ENCODE data around the gene TRANK1. TPM values are rescaled to one million over a fixed set of nuclear protein-coding genes. Genes with fewer than 3 reads are reported as not detected.
A peak's percentile ranks its signal among the peaks of the same experiment; 100 is the strongest.
"Not testable (repeated sequence)": the region's sequence is repeated elsewhere in the genome, so short reads cannot be mapped to it uniquely, and the experiment has no call there.

Gene TRANK1
- total and polyA plus RNA-seq, 4 experiments from 2014 or later: 9.6 to 155 (median 97.3) TPM

DNA sequence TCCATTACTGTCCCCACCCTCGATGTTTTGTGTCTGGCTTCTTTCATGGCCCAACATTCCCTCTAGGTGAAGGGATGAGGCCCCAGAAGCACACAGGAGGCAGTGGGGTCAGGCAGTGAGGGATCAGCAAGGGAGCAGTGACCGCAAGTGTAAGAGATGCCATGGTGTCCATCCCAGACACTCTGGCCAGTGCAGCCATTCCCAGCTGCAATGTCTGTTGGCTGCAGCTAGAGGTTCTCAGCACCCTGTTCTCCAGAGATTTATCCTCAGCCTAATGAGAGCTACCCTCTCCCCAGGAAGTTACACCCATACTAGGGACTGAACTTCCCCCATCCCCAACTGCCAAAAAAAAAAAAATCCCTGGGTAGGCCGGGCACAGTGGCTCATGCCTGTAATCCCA lies 40.2 kb downstream of the TRANK1 start:
- Histone ChIP-seq H3K9me3 (ENCODE audit: control insufficient read depth in 1 of 2, low read length in 2 of 2) (no peaks in the 10 kb centered on the region), H3K4me1 (ENCODE audit: insufficient read depth, low read length) (peaks cover 87% of the 10 kb centered on the region), H3K36me3 (ENCODE audit: insufficient read depth, low read length) (peaks cover 20% of the 10 kb centered on the region), H3K27me3 (ENCODE audit: insufficient read depth, low read length) (no peaks in the 10 kb centered on the region), H3K4me3 (ENCODE audit: low read length in 2 of 2) (no peak overlapping the region), H3K27ac (ENCODE audit: low read depth, low read length) (no peak overlapping the region)
- intact Hi-C loops (cut with micrococcal nuclease): no loop called here
- POLR2A ChIA-PET (ENCODE audit: partially characterized antibody): interaction anchor here (2.3 to 6.3 kb wide), 4 partner anchors 10 to 40 kb away, joined by 8 to 59 read pairs (median 40); partner anchors contain the start of gene TRANK1
- CTCF ChIA-PET (ENCODE audit: partially characterized antibody): interaction anchor here (1.0 to 8.8 kb wide), 8 partner anchors 10 to 88 kb away, joined by 3 to 100 read pairs (median 10); partner anchors contain the start of genes EPM2AIP1 and MLH1
- H3K36me3 Mint-ChIP-seq: peaks cover 40 to 62% of the 10 kb centered on the region in 2 donors
- peaks cover 57 to 88% (median 75%) of the 10 kb centered on the region in 4 donors for H3K4me1 Mint-ChIP-seq
- H3K27me3 Mint-ChIP-seq: no peaks in the 10 kb centered on the region
- H3K4me3 Mint-ChIP-seq: peak overlapping the region; percentile 33 to 78 (median 59)
- H3K27ac Mint-ChIP-seq: peak overlapping the region in 6 of 7 donors; percentile 64 to 96 (median 76)
- DNase-seq: no peak
- no peaks in the 10 kb centered on the region for H3K9me3 Mint-ChIP-seq

DNA sequence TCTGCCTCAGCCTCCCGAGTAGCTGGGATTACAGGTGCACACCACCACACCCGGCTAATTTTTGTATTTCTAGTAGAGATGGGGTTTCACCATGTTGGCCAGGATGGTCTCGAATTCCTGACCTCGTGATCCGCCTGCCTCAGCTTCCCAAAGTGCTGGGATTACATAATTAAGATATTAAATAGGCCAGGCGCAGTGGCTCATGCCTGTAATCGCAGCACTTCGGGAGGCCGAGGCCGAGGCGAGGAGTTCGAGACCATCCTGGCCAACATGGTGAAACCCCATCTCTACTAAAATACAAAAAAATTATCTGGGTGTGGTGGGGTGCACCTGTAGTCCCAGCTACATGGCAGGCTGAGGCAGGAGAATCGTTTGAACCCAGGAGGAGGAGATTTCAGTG lies 40.8 kb downstream of the TRANK1 start:
- H3K27ac ChIP-seq (ENCODE audit: low read depth, low read length); H3K4me3 ChIP-seq (ENCODE audit: low read length in 2 of 2); intact Hi-C loops (cut with micrococcal nuclease); H3K27me3 ChIP-seq (ENCODE audit: insufficient read depth, low read length); H3K27me3 Mint-ChIP-seq; H3K4me3 Mint-ChIP-seq; DNase-seq; H3K9me3 Mint-ChIP-seq; H3K9me3 ChIP-seq (ENCODE audit: control insufficient read depth in 1 of 2, low read length in 2 of 2): not testable (repeated sequence)
- CTCF ChIA-PET (ENCODE audit: partially characterized antibody): interaction anchor here (1.3 to 8.8 kb wide), 5 partner anchors 8 to 53 kb away, joined by 3 to 100 read pairs (median 15); no protein-coding TSS in a partner anchor
- peaks cover 85% of the 10 kb centered on the region for H3K4me1 ChIP-seq (ENCODE audit: insufficient read depth, low read length)
- peak overlapping the region in 4 of 7 donors; percentile 31 to 94 (median 78) for H3K27ac Mint-ChIP-seq
- peaks cover 55 to 90% (median 76%) of the 10 kb centered on the region in 4 donors for H3K4me1 Mint-ChIP-seq
- H3K36me3 ChIP-seq (ENCODE audit: insufficient read depth, low read length): peaks cover 26% of the 10 kb centered on the region
- peaks cover 46 to 66% of the 10 kb centered on the region in 2 donors for H3K36me3 Mint-ChIP-seq
- POLR2A ChIA-PET (ENCODE audit: partially characterized antibody): interaction anchor here (0.6 to 6.0 kb wide), 4 partner anchors 12 to 41 kb away, joined by 3 to 43 read pairs (median 4); partner anchors contain the start of gene TRANK1

DNA sequence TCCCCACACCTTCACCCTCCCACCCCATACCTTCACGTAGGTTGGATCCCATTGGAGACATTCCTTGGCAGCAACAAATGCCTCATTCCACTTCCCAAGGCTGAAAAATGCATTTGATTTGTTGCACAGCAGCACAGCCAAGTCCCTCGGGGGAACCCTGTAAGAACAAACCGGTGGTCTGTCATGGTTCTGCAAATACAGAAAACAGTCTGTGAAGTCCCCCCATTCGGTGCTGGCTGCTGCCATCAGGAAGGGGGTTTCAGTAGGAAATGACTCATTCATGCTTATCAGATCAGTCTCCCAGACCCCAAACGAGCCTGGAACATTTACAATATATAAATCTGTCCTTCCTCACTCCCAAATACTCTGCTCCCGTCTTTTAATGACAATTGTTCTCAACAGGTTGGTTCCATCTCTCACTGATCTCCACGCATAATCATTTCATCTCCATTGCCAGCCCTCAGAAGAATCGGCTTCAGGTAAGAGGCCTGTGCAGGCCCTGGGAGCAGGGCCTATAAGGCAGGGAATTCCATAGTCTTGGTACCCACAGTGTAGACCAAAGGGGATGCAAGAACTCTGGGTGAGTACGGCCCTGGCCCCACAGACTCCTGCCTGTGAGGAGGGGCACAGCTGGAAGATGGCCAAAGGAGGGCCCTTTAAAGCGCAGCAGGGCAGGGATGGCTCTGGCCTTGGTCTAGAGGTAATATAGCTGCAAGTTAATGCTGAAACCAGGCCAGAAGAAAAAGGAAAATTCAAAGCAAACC lies 41.6 kb downstream of the TRANK1 start:
- Histone ChIP-seq H3K27ac (ENCODE audit: low read depth, low read length) (peak overlapping the region; percentile 35), H3K36me3 (ENCODE audit: insufficient read depth, low read length) (peaks cover 33% of the 10 kb centered on the region), H3K4me3 (ENCODE audit: low read length in 2 of 2) (no peak overlapping the region), H3K27me3 (ENCODE audit: insufficient read depth, low read length) (no peaks in the 10 kb centered on the region), H3K4me1 (ENCODE audit: insufficient read depth, low read length) (peaks cover 78% of the 10 kb centered on the region), H3K9me3 (ENCODE audit: control insufficient read depth in 1 of 2, low read length in 2 of 2) (no peaks in the 10 kb centered on the region)
- peak in 1 of 5 donors; percentile 50 for DNase-seq
- Mint-ChIP-seq H3K27ac (peak overlapping the region; percentile 48 to 94 (median 88)), H3K4me1 (peaks cover 49 to 87% (median 70%) of the 10 kb centered on the region in 4 donors), H3K36me3 (peaks cover 53 to 73% of the 10 kb centered on the region in 2 donors), H3K4me3 (peak overlapping the region in 6 of 8 donors; percentile 4 to 82 (median 46)), H3K27me3 (no peaks in the 10 kb centered on the region), H3K9me3 (no peaks in the 10 kb centered on the region)
- intact Hi-C loops (cut with micrococcal nuclease): no loop called here
- CTCF ChIA-PET (ENCODE audit: partially characterized antibody): interaction anchor here (1.3 to 8.8 kb wide), 6 partner anchors 9 to 54 kb away, joined by 3 to 100 read pairs (median 10); no protein-coding TSS in a partner anchor
- POLR2A ChIA-PET (ENCODE audit: partially characterized antibody): interaction anchor here (0.6 to 1.6 kb wide), 7 partner anchors 9 to 41 kb away, joined by 3 to 7 read pairs (median 4); partner anchors contain the start of gene TRANK1

DNA sequence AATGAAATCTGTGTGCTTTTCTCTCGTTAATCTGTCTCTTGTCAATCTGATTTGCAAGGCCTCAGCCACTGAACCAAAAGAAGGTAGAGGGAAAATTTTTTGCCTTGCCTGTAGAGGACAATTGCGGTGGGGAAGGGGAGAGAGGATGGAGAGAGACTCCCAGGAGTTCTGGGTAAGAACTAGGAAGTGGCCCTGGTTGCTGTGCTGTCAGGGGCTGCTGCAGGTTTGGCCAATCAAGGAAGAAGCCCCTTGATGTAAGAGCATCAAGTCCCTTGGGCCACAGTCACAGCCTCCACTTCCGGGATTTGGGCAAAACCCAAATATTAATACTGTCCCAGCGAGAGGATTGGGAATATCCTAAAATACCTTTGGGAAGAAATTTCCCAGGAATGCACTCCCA lies 43.3 kb downstream of the TRANK1 start:
- Histone ChIP-seq H3K36me3 (ENCODE audit: insufficient read depth, low read length) (peaks cover 41% of the 10 kb centered on the region), H3K27ac (ENCODE audit: low read depth, low read length) (peak overlapping the region; percentile 41), H3K9me3 (ENCODE audit: control insufficient read depth in 1 of 2, low read length in 2 of 2) (no peaks in the 10 kb centered on the region), H3K4me1 (ENCODE audit: insufficient read depth, low read length) (peaks cover 72% of the 10 kb centered on the region), H3K4me3 (ENCODE audit: low read length in 2 of 2) (no peak overlapping the region), H3K27me3 (ENCODE audit: insufficient read depth, low read length) (no peaks in the 10 kb centered on the region)
- CTCF ChIA-PET (ENCODE audit: partially characterized antibody): interaction anchor here (1.0 to 8.8 kb wide), 6 partner anchors 9 to 56 kb away, joined by 3 to 100 read pairs (median 4); partner anchors contain the start of gene TRANK1
- peaks cover 50 to 88% (median 72%) of the 10 kb centered on the region in 4 donors for H3K4me1 Mint-ChIP-seq
- intact Hi-C loops (cut with micrococcal nuclease): no loop called here
- no peaks in the 10 kb centered on the region for H3K9me3 Mint-ChIP-seq
- POLR2A ChIA-PET (ENCODE audit: partially characterized antibody): interaction anchor here (1.0 to 1.7 kb wide), 7 partner anchors 9 to 92 kb away, joined by 3 to 8 read pairs (median 4); partner anchors contain the start of genes EPM2AIP1 and MLH1
- DNase-seq: no peak
- peaks cover 71 to 77% of the 10 kb centered on the region in 2 donors for H3K36me3 Mint-ChIP-seq
- peak overlapping the region; percentile 37 to 94 (median 88) for H3K27ac Mint-ChIP-seq
- no peaks in the 10 kb centered on the region for H3K27me3 Mint-ChIP-seq
- peak overlapping the region in 5 of 8 donors; percentile 32 to 82 (median 68) for H3K4me3 Mint-ChIP-seq

DNA sequence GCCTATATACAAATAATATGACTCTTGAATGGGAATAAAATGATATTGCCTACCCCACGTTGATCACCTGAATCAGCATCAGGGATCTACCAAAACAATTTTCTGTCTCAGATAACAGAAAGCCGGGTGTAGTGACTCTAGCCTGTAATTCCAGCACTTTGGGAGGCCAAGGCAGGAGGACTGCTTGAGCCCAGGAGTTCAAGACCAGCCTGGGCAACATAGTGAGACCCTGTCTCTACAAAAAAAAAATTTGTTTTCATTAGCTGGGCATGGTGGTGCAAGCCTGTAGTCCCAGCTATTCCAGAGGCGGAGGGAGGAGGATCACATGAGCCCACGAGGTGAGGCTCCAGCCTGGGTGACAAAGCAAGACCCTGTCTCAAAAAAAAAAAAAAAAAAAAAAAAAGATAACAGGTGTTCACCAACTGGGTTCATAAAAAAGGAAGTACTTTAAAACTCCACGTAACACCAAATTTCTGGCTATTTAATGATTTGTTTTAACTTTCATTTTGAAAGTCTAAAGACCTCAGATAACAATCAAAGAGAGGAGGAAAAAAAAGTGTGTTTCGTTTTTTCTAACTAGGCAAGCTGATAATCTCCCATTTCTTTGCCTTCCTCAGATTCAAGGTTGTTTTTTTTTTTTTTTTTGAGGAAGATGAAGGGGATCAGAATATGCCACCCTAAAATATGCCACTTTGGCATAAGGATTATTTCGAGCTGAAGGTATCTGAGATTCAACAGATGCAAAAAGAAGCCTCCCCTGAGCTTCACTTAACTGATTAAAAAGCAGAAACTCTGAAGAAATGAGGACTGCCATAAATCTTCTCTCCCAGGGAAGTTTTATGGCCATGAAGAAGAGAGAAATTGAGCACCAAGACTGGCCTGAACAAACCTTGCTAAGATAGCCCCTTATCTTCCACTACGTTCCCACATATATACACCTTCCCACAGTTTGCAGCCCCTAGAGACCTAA lies 44.1 kb downstream of the TRANK1 start:
- Mint-ChIP-seq H3K4me1 (peaks cover 46 to 88% (median 71%) of the 10 kb centered on the region in 4 donors), H3K36me3 (peaks cover 74 to 80% of the 10 kb centered on the region in 2 donors), H3K27ac (peak overlapping the region; percentile 80 to 94 (median 89)), H3K9me3 (no peaks in the 10 kb centered on the region), H3K27me3 (no peaks in the 10 kb centered on the region), H3K4me3 (peak overlapping the region in 7 of 8 donors; percentile 40 to 82 (median 57))
- H3K27me3 ChIP-seq (ENCODE audit: insufficient read depth, low read length): no peaks in the 10 kb centered on the region
- intact Hi-C loops (cut with micrococcal nuclease): no loop called here
- H3K36me3 ChIP-seq (ENCODE audit: insufficient read depth, low read length): peaks cover 41% of the 10 kb centered on the region
- peak overlapping the region; percentile 21 for H3K27ac ChIP-seq (ENCODE audit: low read depth, low read length)
- no peak overlapping the region for H3K4me3 ChIP-seq (ENCODE audit: low read length in 2 of 2)
- ChIA-PET POLR2A (ENCODE audit: partially characterized antibody) (interaction anchor here (1.0 to 1.7 kb wide), 3 partner anchors 13 to 91 kb away, joined by 3 to 8 read pairs (median 4); no protein-coding TSS in a partner anchor), CTCF (ENCODE audit: partially characterized antibody) (interaction anchor here (1.0 to 8.8 kb wide), 5 partner anchors 8 to 56 kb away, joined by 3 to 100 read pairs (median 4); no protein-coding TSS in a partner anchor)
- H3K9me3 ChIP-seq (ENCODE audit: control insufficient read depth in 1 of 2, low read length in 2 of 2): no peaks in the 10 kb centered on the region
- peaks cover 72% of the 10 kb centered on the region for H3K4me1 ChIP-seq (ENCODE audit: insufficient read depth, low read length)
- DNase-seq: peak in 4 of 5 donors; percentile 19 to 57 (median 38)
